ENCODE data around the gene GALNTL6.

Gene GALNTL6

DNA sequence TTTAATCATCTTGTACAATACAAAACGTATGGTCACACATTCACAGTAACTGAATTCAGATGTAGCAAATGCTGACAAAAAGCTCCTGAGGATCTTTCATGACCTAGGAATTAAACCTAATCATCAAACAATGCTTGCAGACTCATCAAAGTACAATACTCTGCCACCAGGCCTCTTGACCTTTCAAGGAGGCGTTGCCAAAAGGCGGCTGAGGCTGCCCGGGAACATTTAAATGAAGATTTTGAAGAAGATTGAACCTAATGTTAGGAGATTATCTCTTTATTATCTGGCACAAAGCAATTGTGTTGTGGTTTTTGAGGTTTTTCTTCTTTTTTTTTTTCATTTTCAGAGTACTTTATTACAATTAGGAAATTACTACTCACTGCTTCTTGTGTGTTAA is 340.5 kb downstream of the GALNTL6 start:
- DNase-seq (ENCODE audit: low read depth), result no peak
- Histone ChIP-seq H3K9me3 (ENCODE audit: control insufficient read depth, low read length) (no peaks in the 10 kb centered on the region), H3K27me3 (replicated peaks; ENCODE audit: control insufficient read depth, insufficient read depth, low read length) (no peaks in the 10 kb centered on the region), H3K4me1 (ENCODE audit: control insufficient read depth, insufficient read depth, low read length) (no peaks in the 10 kb centered on the region), H3K9ac (ENCODE audit: low read length) (no peak overlapping the region), H3K4me3 (ENCODE audit: low read length) (no peak overlapping the region), H3K36me3 (ENCODE audit: control insufficient read depth, insufficient read depth, low read length, severe bottlenecking) (no peaks in the 10 kb centered on the region)

DNA sequence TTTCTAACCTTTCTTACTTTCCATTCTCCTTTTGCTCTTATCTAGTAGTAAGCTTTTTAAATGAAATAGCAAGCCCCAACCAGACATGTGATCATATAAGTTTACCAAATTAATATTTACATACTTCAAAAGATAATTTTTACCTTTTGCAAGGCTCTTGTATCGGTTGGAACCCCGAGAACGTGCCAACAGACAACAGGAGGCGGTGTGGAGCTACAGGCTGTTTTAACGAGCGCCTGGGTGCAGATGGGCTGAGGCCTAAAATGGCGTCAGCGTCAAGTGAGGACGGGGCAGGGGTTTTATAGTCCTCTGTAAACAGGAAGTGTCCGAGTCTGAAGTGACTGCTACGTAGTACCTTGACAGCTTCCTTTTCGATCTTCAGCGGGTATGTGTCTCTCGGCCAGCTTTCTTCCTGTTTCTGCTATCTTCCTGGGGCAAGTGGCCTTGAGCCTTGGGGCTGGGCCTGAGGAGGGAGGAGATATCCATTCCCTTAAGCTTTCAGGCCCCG is 342.7 kb downstream of the GALNTL6 start:
- DNase-seq (ENCODE audit: low read depth), result no peak
- no peaks in the 10 kb centered on the region for H3K27me3 ChIP-seq (replicated peaks; ENCODE audit: control insufficient read depth, insufficient read depth, low read length)
- H3K4me1 ChIP-seq (ENCODE audit: control insufficient read depth, insufficient read depth, low read length), result no peaks in the 10 kb centered on the region
- H3K9me3 ChIP-seq (ENCODE audit: control insufficient read depth, low read length), result no peaks in the 10 kb centered on the region
- no peaks in the 10 kb centered on the region for H3K36me3 ChIP-seq (ENCODE audit: control insufficient read depth, insufficient read depth, low read length, severe bottlenecking)
- H3K4me3 ChIP-seq (ENCODE audit: low read length), result no peak overlapping the region
- no peak overlapping the region for H3K9ac ChIP-seq (ENCODE audit: low read length)

DNA sequence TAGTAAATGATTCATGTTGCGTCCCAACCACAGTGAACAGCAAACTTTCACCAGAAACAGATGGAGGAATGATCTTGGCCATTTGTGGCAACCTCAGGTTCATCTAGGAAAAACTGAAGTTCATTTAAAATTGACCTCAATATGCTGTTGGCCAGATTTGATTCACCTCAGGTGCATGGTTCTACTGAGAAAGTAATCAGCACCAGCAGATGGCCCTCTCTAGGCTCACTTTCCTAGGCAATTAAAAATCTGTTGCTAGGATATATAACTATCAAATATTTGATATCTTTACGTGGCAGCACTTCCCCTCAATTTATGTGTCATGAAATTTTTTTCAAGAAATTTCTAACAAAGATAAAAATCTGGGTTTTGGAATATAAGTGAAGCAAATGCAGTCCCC is 344.7 kb downstream of the GALNTL6 start:
- Histone ChIP-seq H3K27me3 (replicated peaks; ENCODE audit: control insufficient read depth, insufficient read depth, low read length) (no peaks in the 10 kb centered on the region), H3K36me3 (ENCODE audit: control insufficient read depth, insufficient read depth, low read length, severe bottlenecking) (no peaks in the 10 kb centered on the region), H3K4me3 (ENCODE audit: low read length) (no peak overlapping the region), H3K4me1 (ENCODE audit: control insufficient read depth, insufficient read depth, low read length) (no peaks in the 10 kb centered on the region), H3K9me3 (ENCODE audit: control insufficient read depth, low read length) (no peaks in the 10 kb centered on the region), H3K9ac (ENCODE audit: low read length) (no peak overlapping the region)
- DNase-seq (ENCODE audit: low read depth), result no peak

DNA sequence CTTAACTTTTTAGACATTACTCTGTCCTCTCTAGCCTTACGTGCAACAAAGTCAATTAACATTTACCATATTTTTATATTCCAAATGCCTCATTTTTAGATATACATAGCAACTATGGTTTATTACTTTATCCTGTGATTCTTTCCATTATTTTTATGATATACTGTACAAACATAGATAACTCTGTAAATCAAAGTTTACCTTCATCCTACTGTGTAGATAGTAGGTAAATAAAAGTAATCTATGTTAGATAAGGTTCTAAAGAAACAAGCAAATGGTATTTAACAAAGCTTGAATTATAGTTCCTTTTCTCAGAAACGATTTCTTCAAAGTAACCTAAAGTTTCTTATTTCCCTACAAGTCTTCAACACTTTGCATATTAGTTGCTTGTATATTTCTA is 350.0 kb downstream of the GALNTL6 start:
- no peaks in the 10 kb centered on the region for H3K27me3 ChIP-seq (replicated peaks; ENCODE audit: control insufficient read depth, insufficient read depth, low read length)
- no peak overlapping the region for H3K9ac ChIP-seq (ENCODE audit: low read length)
- no peak for DNase-seq (ENCODE audit: low read depth)
- no peaks in the 10 kb centered on the region for H3K4me1 ChIP-seq (ENCODE audit: control insufficient read depth, insufficient read depth, low read length)
- H3K36me3 ChIP-seq (ENCODE audit: control insufficient read depth, insufficient read depth, low read length, severe bottlenecking), result no peaks in the 10 kb centered on the region
- no peaks in the 10 kb centered on the region for H3K9me3 ChIP-seq (ENCODE audit: control insufficient read depth, low read length)
- no peak overlapping the region for H3K4me3 ChIP-seq (ENCODE audit: low read length)

DNA sequence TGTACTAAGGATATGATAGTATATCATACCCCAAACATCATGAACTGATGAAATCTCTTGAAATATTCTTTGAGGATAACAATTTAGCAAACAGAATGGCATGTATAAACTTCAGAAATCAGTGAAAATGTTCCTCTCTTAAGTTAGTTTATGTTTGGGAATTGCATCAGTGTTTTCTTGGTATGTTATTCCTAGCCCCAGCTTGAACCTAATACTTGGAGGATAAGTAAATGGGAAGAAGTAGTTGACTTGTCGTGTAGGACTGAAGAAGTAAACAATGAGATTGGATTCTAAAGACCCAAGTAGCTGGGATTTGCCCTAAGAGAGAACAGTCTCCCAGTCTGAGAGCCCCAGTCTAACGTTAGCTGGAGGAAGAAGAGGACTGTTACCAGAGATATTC is 355.7 kb downstream of the GALNTL6 start:
- H3K9me3 ChIP-seq (ENCODE audit: control insufficient read depth, low read length), result no peaks in the 10 kb centered on the region
- no peak overlapping the region for H3K4me3 ChIP-seq (ENCODE audit: low read length)
- no peaks in the 10 kb centered on the region for H3K4me1 ChIP-seq (ENCODE audit: control insufficient read depth, insufficient read depth, low read length)
- no peaks in the 10 kb centered on the region for H3K27me3 ChIP-seq (replicated peaks; ENCODE audit: control insufficient read depth, insufficient read depth, low read length)
- no peak overlapping the region for H3K9ac ChIP-seq (ENCODE audit: low read length)
- H3K36me3 ChIP-seq (ENCODE audit: control insufficient read depth, insufficient read depth, low read length, severe bottlenecking), result no peaks in the 10 kb centered on the region
- peak; percentile 93 for DNase-seq (ENCODE audit: low read depth)

DNA sequence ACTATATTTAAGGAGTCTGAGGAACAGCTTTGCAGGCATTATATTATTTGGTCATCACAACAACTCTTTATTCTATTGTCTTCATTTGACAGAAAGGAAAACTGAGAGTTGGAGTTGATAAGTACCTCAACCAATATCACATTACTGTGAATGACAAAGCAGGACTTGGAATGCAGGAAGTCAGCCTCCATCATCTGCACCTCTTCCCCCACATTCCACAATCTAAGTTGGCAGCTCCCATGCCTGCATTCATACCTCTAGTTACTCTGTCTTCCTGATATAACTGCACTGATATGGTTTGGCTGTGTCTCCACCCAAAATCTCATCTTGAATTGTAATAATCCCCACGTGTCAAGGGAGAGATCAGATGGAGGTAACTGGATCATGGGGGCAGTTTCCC is 356.7 kb downstream of the GALNTL6 start:
- Histone ChIP-seq H3K9ac (ENCODE audit: low read length) (no peak overlapping the region), H3K4me1 (ENCODE audit: control insufficient read depth, insufficient read depth, low read length) (no peaks in the 10 kb centered on the region), H3K4me3 (ENCODE audit: low read length) (no peak overlapping the region)

DNA sequence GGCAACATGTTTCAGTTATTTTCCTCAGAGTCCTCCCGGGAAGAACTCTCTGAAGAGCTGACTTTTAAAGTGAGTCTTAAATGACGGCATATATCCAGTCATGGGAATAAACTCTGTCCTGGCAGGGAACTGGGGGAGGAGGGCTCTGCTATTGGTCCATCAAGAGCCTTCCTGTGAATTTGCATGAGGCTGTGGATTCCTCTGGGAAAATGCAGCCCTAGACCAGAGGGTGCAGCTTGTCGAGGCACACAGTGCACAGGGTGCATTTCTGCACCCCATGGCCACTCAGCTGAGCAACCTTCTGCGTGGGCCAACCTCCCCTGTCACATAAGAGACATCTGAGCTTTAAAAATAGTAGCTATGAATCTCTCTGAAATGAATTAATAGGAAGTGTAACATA is 360.0 kb downstream of the GALNTL6 start:
- Histone ChIP-seq H3K9me3 (ENCODE audit: control insufficient read depth, low read length) (no peaks in the 10 kb centered on the region), H3K4me1 (ENCODE audit: control insufficient read depth, insufficient read depth, low read length) (no peaks in the 10 kb centered on the region), H3K9ac (ENCODE audit: low read length) (no peak overlapping the region), H3K27me3 (replicated peaks; ENCODE audit: control insufficient read depth, insufficient read depth, low read length) (no peaks in the 10 kb centered on the region), H3K36me3 (ENCODE audit: control insufficient read depth, insufficient read depth, low read length, severe bottlenecking) (no peaks in the 10 kb centered on the region), H3K4me3 (ENCODE audit: low read length) (no peak overlapping the region)
- no peak for DNase-seq (ENCODE audit: low read depth)

More for the DNA sequence above, 356.7 kb downstream of the GALNTL6 start:
- peak; percentile 38 for DNase-seq (ENCODE audit: low read depth)
- Histone ChIP-seq H3K36me3 (ENCODE audit: control insufficient read depth, insufficient read depth, low read length, severe bottlenecking) (no peaks in the 10 kb centered on the region), H3K9me3 (ENCODE audit: control insufficient read depth, low read length) (no peaks in the 10 kb centered on the region), H3K27me3 (replicated peaks; ENCODE audit: control insufficient read depth, insufficient read depth, low read length) (no peaks in the 10 kb centered on the region)

DNA sequence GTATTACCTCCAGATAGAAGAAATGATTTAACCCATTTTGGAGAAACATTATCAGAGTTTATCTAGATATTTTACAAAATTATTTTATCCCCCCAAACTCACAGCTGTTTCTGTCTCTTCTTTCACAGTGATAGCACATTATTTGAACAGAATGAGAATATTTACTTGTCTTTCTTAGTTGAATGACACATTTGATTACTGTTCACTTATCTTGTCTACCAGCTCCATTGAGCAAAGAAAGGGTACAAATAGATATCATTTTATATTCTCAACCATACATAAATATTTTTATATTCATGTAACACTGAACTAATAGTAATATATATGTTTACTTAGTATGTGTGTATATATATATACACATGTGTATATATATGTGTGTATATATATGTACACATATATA is 364.2 kb downstream of the GALNTL6 start:
- no peak overlapping the region for H3K4me3 ChIP-seq (ENCODE audit: low read length)
- H3K27me3 ChIP-seq (replicated peaks; ENCODE audit: control insufficient read depth, insufficient read depth, low read length), result no peaks in the 10 kb centered on the region
- no peaks in the 10 kb centered on the region for H3K36me3 ChIP-seq (ENCODE audit: control insufficient read depth, insufficient read depth, low read length, severe bottlenecking)
- H3K9me3 ChIP-seq (ENCODE audit: control insufficient read depth, low read length), result no peaks in the 10 kb centered on the region
- H3K9ac ChIP-seq (ENCODE audit: low read length), result no peak overlapping the region
- DNase-seq (ENCODE audit: low read depth), result no peak
- no peaks in the 10 kb centered on the region for H3K4me1 ChIP-seq (ENCODE audit: control insufficient read depth, insufficient read depth, low read length)

DNA sequence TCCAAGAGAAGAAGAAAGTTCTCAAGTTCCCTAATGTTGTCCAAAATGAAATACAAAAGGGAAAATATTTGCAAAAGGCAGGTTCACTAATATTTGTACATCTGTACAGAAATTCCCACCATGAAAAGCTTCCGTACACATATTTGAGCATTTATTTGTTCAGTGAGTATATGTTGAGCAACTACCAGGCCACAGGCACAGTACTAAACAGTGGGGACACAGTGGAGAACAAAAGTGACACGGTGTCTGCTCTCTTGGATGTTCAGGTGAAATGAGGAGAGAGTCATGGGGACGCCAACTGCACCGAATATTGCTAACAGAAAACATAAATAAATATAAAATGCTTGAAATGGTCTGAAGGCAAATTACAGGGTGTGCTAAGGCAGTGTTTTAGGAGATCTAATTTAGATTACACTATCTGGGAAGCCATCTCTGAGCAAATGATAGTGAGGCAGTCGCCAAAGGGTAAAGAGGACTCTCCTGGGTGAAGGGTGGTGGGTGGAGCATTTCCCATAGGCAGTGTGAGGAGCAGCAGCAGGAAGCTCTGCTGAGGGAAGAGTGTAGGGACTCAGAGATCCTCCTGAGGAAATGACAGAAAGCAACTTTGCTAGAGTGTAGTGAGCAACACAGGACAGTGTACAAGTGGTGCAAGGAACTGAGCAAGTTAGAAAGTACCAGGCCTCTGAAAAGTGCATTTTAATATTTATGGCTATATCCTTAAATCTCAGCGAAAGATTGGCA is 375.2 kb downstream of the GALNTL6 start:
- H3K9ac ChIP-seq (ENCODE audit: low read length), result no peak overlapping the region

DNA sequence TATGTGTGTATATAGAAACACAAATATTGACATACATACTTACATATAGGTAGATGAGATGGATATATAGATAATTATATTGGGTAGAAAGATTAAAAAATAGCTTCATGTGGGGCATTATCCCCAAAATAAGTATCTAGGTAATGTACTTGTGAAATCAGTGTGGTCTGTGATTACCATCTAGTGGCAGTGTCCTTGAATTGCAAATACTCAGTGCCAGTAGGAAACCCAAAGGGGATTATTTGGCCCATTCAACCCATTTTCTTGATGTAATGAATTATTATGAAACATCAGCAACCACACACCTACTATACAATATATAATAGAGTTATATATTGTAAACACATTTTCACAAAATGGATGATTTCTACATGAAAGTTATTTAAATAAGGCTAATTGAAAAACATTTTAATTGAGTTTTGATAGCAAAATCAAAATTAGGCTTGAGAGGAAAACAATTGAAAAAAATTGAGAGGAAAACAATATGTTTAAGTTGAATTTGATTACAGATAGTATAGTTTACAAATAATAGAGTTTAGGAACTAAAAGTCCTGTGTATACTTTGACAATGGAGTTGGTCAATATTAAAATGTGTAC is 389.4 kb downstream of the GALNTL6 start:
- Histone ChIP-seq H3K9me3 (ENCODE audit: control insufficient read depth, low read length) (no peaks in the 10 kb centered on the region), H3K4me3 (ENCODE audit: low read length) (no peak overlapping the region), H3K36me3 (ENCODE audit: control insufficient read depth, insufficient read depth, low read length, severe bottlenecking) (no peaks in the 10 kb centered on the region), H3K4me1 (ENCODE audit: control insufficient read depth, insufficient read depth, low read length) (no peaks in the 10 kb centered on the region), H3K27me3 (replicated peaks; ENCODE audit: control insufficient read depth, insufficient read depth, low read length) (no peaks in the 10 kb centered on the region), H3K9ac (ENCODE audit: low read length) (no peak overlapping the region)
- peak; percentile 76 for DNase-seq (ENCODE audit: low read depth)

More for the DNA sequence above, 375.2 kb downstream of the GALNTL6 start:
- H3K4me1 ChIP-seq (ENCODE audit: control insufficient read depth, insufficient read depth, low read length), result no peaks in the 10 kb centered on the region
- H3K27me3 ChIP-seq (replicated peaks; ENCODE audit: control insufficient read depth, insufficient read depth, low read length), result no peaks in the 10 kb centered on the region
- no peak for DNase-seq (ENCODE audit: low read depth)
- H3K4me3 ChIP-seq (ENCODE audit: low read length), result no peak overlapping the region
- no peaks in the 10 kb centered on the region for H3K9me3 ChIP-seq (ENCODE audit: control insufficient read depth, low read length)
- no peaks in the 10 kb centered on the region for H3K36me3 ChIP-seq (ENCODE audit: control insufficient read depth, insufficient read depth, low read length, severe bottlenecking)

DNA sequence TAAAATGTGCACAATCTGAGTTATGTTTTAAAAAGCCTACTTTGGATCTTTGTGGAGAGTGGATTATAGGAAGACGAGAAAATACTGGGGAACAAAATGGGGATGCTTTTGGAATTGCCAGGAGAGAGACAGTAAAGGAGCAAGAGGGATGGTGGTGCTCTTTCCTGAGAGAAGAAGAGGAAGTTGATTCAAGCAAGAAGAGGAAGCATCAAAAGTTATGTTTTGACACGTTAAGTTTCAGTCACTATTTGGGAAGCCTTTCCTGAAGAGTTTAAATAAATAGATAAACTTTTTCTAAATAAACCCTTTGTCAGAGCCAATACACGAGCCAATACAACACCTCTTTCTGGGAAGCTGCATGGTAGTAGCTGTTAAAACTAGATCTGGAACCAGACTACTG is 394.1 kb downstream of the GALNTL6 start:
- no peak overlapping the region for H3K9ac ChIP-seq (ENCODE audit: low read length)
- no peak for DNase-seq (ENCODE audit: low read depth)
- H3K9me3 ChIP-seq (ENCODE audit: control insufficient read depth, low read length), result no peaks in the 10 kb centered on the region
- no peaks in the 10 kb centered on the region for H3K27me3 ChIP-seq (replicated peaks; ENCODE audit: control insufficient read depth, insufficient read depth, low read length)
- H3K4me3 ChIP-seq (ENCODE audit: low read length), result no peak overlapping the region
- no peaks in the 10 kb centered on the region for H3K36me3 ChIP-seq (ENCODE audit: control insufficient read depth, insufficient read depth, low read length, severe bottlenecking)
- H3K4me1 ChIP-seq (ENCODE audit: control insufficient read depth, insufficient read depth, low read length), result no peaks in the 10 kb centered on the region

Measured in adipocyte (in vitro differentiated cells).